Panc1 (cell line): ENCODE data around the gene ADAMTS2.

Source experiments
- POLR2AphosphoS5 ChIP-seq: IDR thresholded peaks from 2 replicates; pipeline ENCODE4 v1.6.1; 2012; ENCODE audit warnings: mild to moderate bottlenecking, low read depth, low read length, moderate library complexity
- SIN3A ChIP-seq: IDR thresholded peaks from 2 replicates; pipeline ENCODE4 v1.6.1; 2012; ENCODE audit warnings: low read depth, mild to moderate bottlenecking, low read length, moderate library complexity, borderline replicate concordance; ENCODE audit not compliant: insufficient read depth
- TCF7L2 ChIP-seq: IDR thresholded peaks from 2 replicates; pipeline ENCODE4 v1.6.1; 2011; ENCODE audit warnings: mild to moderate bottlenecking, low read depth, low read length, inconsistent platforms
- TF ChIP-seq, protein P1 (sequence below): fragments of 450-650 bp; IDR thresholded peaks from 2 replicates; pipeline ENCODE4 v1.5.1; 2017; ENCODE audit warnings: mild to moderate bottlenecking
- TF ChIP-seq, protein P2 (sequence below), 2 experiments: IDR thresholded peaks; 2 replicates each; pipeline ENCODE4 v1.6.1; 2011 to 2012; ENCODE audit warnings: low read depth in 2 of 2, control low read depth in 1 of 2, low read length in 1 of 2, mild to moderate bottlenecking in 1 of 2, moderate library complexity in 1 of 2; ENCODE audit not compliant: insufficient read depth in 1 of 2

GRCh38 chr5:179375831-179376365 lies 30.6 kb upstream of the ADAMTS2 start:
- TF ChIP-seq, protein P1, sequence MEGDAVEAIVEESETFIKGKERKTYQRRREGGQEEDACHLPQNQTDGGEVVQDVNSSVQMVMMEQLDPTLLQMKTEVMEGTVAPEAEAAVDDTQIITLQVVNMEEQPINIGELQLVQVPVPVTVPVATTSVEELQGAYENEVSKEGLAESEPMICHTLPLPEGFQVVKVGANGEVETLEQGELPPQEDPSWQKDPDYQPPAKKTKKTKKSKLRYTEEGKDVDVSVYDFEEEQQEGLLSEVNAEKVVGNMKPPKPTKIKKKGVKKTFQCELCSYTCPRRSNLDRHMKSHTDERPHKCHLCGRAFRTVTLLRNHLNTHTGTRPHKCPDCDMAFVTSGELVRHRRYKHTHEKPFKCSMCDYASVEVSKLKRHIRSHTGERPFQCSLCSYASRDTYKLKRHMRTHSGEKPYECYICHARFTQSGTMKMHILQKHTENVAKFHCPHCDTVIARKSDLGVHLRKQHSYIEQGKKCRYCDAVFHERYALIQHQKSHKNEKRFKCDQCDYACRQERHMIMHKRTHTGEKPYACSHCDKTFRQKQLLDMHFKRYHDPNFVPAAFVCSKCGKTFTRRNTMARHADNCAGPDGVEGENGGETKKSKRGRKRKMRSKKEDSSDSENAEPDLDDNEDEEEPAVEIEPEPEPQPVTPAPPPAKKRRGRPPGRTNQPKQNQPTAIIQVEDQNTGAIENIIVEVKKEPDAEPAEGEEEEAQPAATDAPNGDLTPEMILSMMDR = no peak
- TF ChIP-seq POLR2AphosphoS5 (no peak), SIN3A (no peak), TCF7L2 (no peak)
- TF ChIP-seq, protein P2, sequence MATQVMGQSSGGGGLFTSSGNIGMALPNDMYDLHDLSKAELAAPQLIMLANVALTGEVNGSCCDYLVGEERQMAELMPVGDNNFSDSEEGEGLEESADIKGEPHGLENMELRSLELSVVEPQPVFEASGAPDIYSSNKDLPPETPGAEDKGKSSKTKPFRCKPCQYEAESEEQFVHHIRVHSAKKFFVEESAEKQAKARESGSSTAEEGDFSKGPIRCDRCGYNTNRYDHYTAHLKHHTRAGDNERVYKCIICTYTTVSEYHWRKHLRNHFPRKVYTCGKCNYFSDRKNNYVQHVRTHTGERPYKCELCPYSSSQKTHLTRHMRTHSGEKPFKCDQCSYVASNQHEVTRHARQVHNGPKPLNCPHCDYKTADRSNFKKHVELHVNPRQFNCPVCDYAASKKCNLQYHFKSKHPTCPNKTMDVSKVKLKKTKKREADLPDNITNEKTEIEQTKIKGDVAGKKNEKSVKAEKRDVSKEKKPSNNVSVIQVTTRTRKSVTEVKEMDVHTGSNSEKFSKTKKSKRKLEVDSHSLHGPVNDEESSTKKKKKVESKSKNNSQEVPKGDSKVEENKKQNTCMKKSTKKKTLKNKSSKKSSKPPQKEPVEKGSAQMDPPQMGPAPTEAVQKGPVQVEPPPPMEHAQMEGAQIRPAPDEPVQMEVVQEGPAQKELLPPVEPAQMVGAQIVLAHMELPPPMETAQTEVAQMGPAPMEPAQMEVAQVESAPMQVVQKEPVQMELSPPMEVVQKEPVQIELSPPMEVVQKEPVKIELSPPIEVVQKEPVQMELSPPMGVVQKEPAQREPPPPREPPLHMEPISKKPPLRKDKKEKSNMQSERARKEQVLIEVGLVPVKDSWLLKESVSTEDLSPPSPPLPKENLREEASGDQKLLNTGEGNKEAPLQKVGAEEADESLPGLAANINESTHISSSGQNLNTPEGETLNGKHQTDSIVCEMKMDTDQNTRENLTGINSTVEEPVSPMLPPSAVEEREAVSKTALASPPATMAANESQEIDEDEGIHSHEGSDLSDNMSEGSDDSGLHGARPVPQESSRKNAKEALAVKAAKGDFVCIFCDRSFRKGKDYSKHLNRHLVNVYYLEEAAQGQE (IDR thresholded peaks at IDR 0.05; ENCODE audit: insufficient read depth in 1 of 2, low read depth in 2 of 2, low read length in 1 of 2) = no peak
